Large intestine (tissue), 3 donors: ENCODE measurements around the gene UNC13D. TPM values are rescaled to one million over a fixed set of nuclear protein-coding genes. Genes with fewer than 3 reads are reported as not detected.

ENCODE experiments used
- DNase-seq, 2 donors: peaks; one replicate each; pipeline versions ENCODE4 v3.0.0 to v3.0.0-alpha.2; 2013
- H3K27ac ChIP-seq: one replicate; pipeline ENCODE4 v1.5.1; 2013; ENCODE audit warnings: low read length
- H3K27me3 ChIP-seq: 2 replicates; pipeline ENCODE4 v1.6.1; 2013; ENCODE audit warnings: low read length; ENCODE audit not compliant: control insufficient read depth, insufficient read depth
- H3K36me3 ChIP-seq: 2 replicates; pipeline ENCODE4 v1.6.1; 2013; ENCODE audit warnings: low read length; ENCODE audit not compliant: control insufficient read depth, insufficient read depth
- H3K4me1 ChIP-seq: one replicate; pipeline ENCODE4 v1.6.1; 2013; ENCODE audit warnings: low read length; ENCODE audit not compliant: control insufficient read depth, insufficient read depth
- H3K4me3 ChIP-seq: one replicate; pipeline ENCODE4 v1.5.1; 2013; ENCODE audit warnings: low read length
- H3K9me3 ChIP-seq: one replicate; pipeline ENCODE4 v1.6.1; 2013; ENCODE audit warnings: mild to moderate bottlenecking, low read depth, low read length, moderate library complexity; ENCODE audit not compliant: control insufficient read depth
- WGBS: methylation state at CpG from one replicate; pipeline ENCODE4 v1.1.5; 2013; ENCODE audit warnings: low lambda C conversion rate; ENCODE audit not compliant: insufficient coverage; 5-methylcytosine and 5-hydroxymethylcytosine counted together
- polyA plus RNA-seq: library from polyadenylated mRNA; unstranded; fragments of 120-200 nt; gene quantifications from one replicate; pipeline ENCODE4 v1.2.1, GENCODE V29; 2013

UNC13D gene
- polyA plus RNA-seq, 1 donor, result 55.8 TPM

DNA sequence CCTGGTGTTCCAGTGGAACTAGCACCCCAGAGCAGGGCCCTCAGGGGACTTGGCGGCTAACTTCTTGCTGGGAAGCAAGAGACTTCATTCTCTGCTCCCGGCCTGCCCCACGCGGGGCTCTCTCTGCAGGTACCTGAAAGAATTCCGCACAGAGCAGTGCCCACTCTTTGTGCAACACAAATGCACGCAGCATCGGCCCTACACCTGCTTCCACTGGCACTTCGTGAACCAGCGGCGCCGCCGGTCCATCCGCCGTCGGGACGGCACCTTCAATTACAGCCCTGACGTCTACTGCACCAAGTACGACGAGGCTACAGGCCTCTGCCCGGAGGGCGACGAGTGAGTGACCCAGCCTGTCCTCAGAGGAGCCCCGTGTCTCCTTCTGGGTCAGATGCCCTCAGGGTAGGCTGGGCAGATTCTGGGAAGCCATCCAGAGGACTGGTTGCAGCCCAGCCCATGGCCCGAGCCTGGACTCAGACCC, 34.5 kb downstream of the UNC13D start:
- no CpG with 5 or more reads among the region's 24 CpGs for WGBS
- DNase-seq, result no peak
- H3K36me3 ChIP-seq, result peaks cover 50% of the 10 kb centered on the region
- no peak overlapping the region for H3K27ac ChIP-seq
- H3K4me1 ChIP-seq, result no peaks in the 10 kb centered on the region
- H3K4me3 ChIP-seq, result no peak overlapping the region
- no peaks in the 10 kb centered on the region for H3K27me3 ChIP-seq
- no peaks in the 10 kb centered on the region for H3K9me3 ChIP-seq

DNA sequence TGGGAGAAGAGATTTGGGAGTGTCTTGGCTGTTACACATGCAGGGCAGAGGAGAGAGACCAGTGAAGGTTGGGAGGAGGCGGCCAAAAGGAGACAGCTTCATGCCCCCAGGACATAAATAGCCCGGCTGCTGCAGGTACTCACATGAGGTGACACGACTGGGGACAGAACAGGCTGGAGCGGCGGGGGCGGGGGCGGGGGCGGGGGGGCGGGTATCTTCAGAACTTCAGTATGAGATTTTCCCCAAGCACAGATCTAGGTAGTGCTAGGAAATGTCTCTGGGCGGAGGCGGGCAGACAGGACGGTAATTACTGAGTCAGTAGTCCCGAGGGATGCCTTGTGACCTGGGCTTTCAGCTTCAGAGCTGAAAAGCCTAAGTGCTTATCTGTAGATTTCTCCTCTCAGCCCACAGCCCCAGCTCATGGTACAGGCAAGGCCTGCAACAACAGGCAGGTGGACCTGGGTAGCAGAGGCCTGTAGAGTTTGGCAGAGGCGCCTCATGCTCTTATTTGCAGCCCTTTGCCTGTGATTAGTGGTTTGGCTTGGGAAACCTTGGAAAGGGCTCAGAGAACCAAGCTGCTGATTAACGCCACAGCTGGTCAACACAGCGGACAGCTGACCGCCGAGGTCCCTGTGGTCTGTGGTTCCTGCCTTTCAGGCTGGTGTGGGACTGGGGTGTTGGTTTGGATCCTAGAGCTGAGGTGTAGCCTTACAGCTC, 35.1 kb downstream of the UNC13D start:
- Histone ChIP-seq H3K9me3 (no peaks in the 10 kb centered on the region), H3K4me3 (no peak overlapping the region), H3K4me1 (no peaks in the 10 kb centered on the region), H3K27ac (no peak overlapping the region), H3K27me3 (no peaks in the 10 kb centered on the region), H3K36me3 (peaks cover 45% of the 10 kb centered on the region)
- WGBS, result no CpG with 5 or more reads among the region's 18 CpGs
- no peak for DNase-seq

- Histone ChIP-seq H3K4me1 (no peaks in the 10 kb centered on the region), H3K4me3 (no peak overlapping the region), H3K9me3 (no peaks in the 10 kb centered on the region), H3K36me3 (peaks cover 39% of the 10 kb centered on the region), H3K27ac (no peak overlapping the region), H3K27me3 (no peaks in the 10 kb centered on the region)
- no peak for DNase-seq
- 80% methylated on average over 1 of the region's 4 CpGs for WGBS
These were observed 35.7 kb downstream of the UNC13D start for GRCh38 chr17:75808549-75808904.

GRCh38 chr17:75807861-75808260, 36.3 kb downstream of the UNC13D start:
- Histone ChIP-seq H3K27ac (no peak overlapping the region), H3K9me3 (no peaks in the 10 kb centered on the region), H3K4me1 (no peaks in the 10 kb centered on the region), H3K4me3 (no peak overlapping the region), H3K36me3 (peaks cover 33% of the 10 kb centered on the region), H3K27me3 (no peaks in the 10 kb centered on the region)
- no peak for DNase-seq
- WGBS, result 86% methylated on average over 1 of the region's 3 CpGs

DNA sequence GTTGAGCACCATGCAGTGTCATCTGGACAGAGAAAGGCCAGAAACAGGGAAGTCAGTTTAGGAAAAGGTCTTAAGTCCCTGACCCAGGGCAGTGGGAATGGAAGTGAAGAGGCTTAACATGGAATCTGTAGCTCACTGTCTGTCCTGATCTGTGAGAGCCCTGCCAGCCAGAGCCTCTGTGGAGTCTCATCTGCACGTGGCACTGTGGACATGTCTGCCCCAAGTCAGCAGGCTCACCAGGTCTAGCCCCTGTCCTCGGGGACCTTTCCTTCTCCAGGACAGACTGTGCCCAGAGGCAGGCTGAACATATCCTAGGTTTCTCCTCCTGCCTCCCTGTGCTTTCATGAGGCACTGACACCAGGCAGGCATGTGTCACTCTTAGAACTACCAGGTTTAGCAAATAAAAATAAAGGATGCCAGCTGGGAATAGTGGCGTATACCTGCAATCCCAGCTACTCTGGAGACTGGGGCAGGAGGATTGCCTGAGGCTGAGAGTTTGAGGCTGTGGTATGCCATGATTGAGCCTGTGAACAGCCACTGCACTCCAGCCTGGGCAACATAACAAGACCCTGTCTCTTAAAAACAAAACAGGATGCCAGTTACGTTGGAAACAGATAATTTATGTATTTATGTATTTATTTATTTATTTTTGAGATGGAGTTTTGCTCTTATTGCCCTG, 37.2 kb downstream of the UNC13D start:
- no peak overlapping the region for H3K4me3 ChIP-seq
- DNase-seq, result no peak
- no peak overlapping the region for H3K27ac ChIP-seq
- H3K9me3 ChIP-seq, result no peaks in the 10 kb centered on the region
- no peaks in the 10 kb centered on the region for H3K27me3 ChIP-seq
- WGBS, result no CpG with 5 or more reads among the region's 4 CpGs
- H3K36me3 ChIP-seq, result peaks cover 27% of the 10 kb centered on the region
- H3K4me1 ChIP-seq, result no peaks in the 10 kb centered on the region

- H3K27me3 ChIP-seq, result no peaks in the 10 kb centered on the region
- H3K9me3 ChIP-seq, result no peaks in the 10 kb centered on the region
- no CpG with 5 or more reads among the region's 1 CpG for WGBS
- peaks cover 18% of the 10 kb centered on the region for H3K36me3 ChIP-seq
- no peak overlapping the region for H3K27ac ChIP-seq
- H3K4me1 ChIP-seq, result no peaks in the 10 kb centered on the region
- DNase-seq, result no peak
- H3K4me3 ChIP-seq, result no peak overlapping the region
These were observed 40.3 kb downstream of the UNC13D start for GRCh38 chr17:75803883-75804282.

DNA sequence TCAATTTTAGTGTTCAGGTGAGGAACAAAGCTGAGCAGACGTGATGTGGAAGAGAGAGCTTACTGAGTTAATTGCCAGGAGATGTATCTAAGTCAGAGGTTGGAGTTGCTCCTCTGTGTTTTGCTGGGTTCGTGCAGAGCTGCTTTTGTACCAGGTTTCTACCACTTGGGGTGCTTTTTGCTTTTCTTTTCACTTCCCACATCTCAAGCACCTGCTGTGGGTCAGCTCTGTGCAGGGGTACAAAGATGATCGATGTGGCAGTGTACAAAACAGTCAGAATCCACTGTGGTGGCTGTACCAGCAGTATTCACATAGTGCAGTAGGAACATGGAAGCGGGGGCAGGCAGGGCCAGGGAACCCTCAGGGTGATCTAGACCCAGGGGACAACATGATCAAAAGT, 44.8 kb downstream of the UNC13D start:
- no peaks in the 10 kb centered on the region for H3K27me3 ChIP-seq
- H3K27ac ChIP-seq, result no peak overlapping the region
- WGBS, result no CpG with 5 or more reads among the region's 4 CpGs
- no peak overlapping the region for H3K4me3 ChIP-seq
- no peak for DNase-seq
- no peaks in the 10 kb centered on the region for H3K9me3 ChIP-seq
- peaks cover 38% of the 10 kb centered on the region for H3K36me3 ChIP-seq
- H3K4me1 ChIP-seq, result no peaks in the 10 kb centered on the region

- Histone ChIP-seq H3K27me3 (no peaks in the 10 kb centered on the region), H3K27ac (no peak overlapping the region), H3K36me3 (peaks cover 46% of the 10 kb centered on the region), H3K4me3 (no peak overlapping the region), H3K9me3 (no peaks in the 10 kb centered on the region), H3K4me1 (no peaks in the 10 kb centered on the region)
- no peak for DNase-seq
- no CpG with 5 or more reads among the region's 8 CpGs for WGBS
These were observed 48.2 kb downstream of the UNC13D start for GRCh38 chr17:75795820-75796607.

GRCh38 chr17:75793460-75793859, 50.7 kb downstream of the UNC13D start:
- Histone ChIP-seq H3K27ac (no peak overlapping the region), H3K27me3 (no peaks in the 10 kb centered on the region), H3K4me1 (no peaks in the 10 kb centered on the region), H3K36me3 (peaks cover 31% of the 10 kb centered on the region), H3K4me3 (no peak overlapping the region), H3K9me3 (no peaks in the 10 kb centered on the region)
- WGBS, result no CpG with 5 or more reads among the region's 1 CpG
- DNase-seq, result no peak

DNA sequence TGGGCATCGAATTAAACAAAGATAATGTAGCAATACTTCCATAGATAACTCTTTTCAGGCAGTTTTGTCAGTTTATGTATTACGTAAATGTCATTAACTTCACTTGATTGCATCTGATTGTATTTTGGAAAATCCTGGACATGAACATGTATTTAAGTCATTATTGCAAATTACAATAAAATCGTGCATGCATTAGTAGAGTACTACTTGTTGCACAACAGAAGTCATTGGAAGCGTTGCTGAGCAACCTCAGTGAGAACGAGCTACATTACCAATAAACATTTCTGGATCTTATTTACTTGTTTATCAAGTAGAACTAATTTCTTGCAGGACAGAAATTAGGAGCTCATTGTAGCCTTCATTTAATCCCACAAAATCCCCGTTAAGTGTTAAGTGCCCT, 53.0 kb downstream of the UNC13D start:
- WGBS, result 94% methylated on average over 2 of the region's 6 CpGs
- H3K27ac ChIP-seq, result no peak overlapping the region

More for the DNA sequence above, 53.0 kb downstream of the UNC13D start:
- Histone ChIP-seq H3K4me3 (no peak overlapping the region), H3K4me1 (peaks cover 2% of the 10 kb centered on the region), H3K36me3 (peaks cover 24% of the 10 kb centered on the region), H3K9me3 (no peaks in the 10 kb centered on the region), H3K27me3 (no peaks in the 10 kb centered on the region)
- no peak for DNase-seq
